Fibroblast of lung (primary cell): Measurements from ENCODE around the gene ATP10B. TPM values are rescaled to one million over a fixed set of nuclear protein-coding genes. Genes with fewer than 3 reads are reported as not detected.

ENCODE experiments used
- DNase-seq, 2 donors: peaks; one replicate each; pipeline versions ENCODE4 v3.0.0 to v3.0.0-alpha.2; 2010; ENCODE audit warnings: low read depth in 2 of 2
- H2AFZ ChIP-seq: 2 replicates; pipeline ENCODE4 v1.5.1; 2012; ENCODE audit warnings: low read length, control low read depth, inconsistent platforms
- H3K27ac ChIP-seq: 2 replicates; pipeline ENCODE4 v1.5.1; 2011; ENCODE audit warnings: low read length, control low read depth; ENCODE audit not compliant: insufficient read depth
- H3K27me3 ChIP-seq: 2 replicates; pipeline ENCODE4 v1.5.1; 2011; ENCODE audit warnings: mild to moderate bottlenecking, low read length; ENCODE audit not compliant: control insufficient read depth, insufficient read depth
- H3K36me3 ChIP-seq: 2 replicates; pipeline ENCODE4 v1.5.1; 2011; ENCODE audit warnings: low read length; ENCODE audit not compliant: control insufficient read depth, insufficient read depth
- H3K4me1 ChIP-seq: 2 replicates; pipeline ENCODE4 v1.5.1; 2011; ENCODE audit warnings: low read length; ENCODE audit not compliant: control insufficient read depth, insufficient read depth; ENCODE audit errors: extremely low read depth
- H3K4me2 ChIP-seq: 2 replicates; pipeline ENCODE4 v1.5.1; 2011; ENCODE audit warnings: low read length, control low read depth; ENCODE audit not compliant: insufficient read depth; ENCODE audit errors: extremely low read depth
- H3K4me3 ChIP-seq, 4 experiments: fragments of 200-600 bp in 1 of 4; sonication (generic) in 1 of 4; replicated peaks in 1 of 4; 2 replicates each; pipeline ENCODE4 v1.5.1; 2011 to 2016; ENCODE audit warnings: low read length in 4 of 4, low read depth in 3 of 4, mild to moderate bottlenecking in 3 of 4, control low read depth in 2 of 4, inconsistent platforms in 1 of 4, mixed read lengths in 1 of 4; ENCODE audit not compliant: insufficient read depth in 1 of 4; ENCODE audit errors: control extremely low read depth in 1 of 4
- H3K79me2 ChIP-seq: 2 replicates; pipeline ENCODE4 v1.5.1; 2012; ENCODE audit warnings: mild to moderate bottlenecking, low read length, inconsistent platforms; ENCODE audit not compliant: control insufficient read depth, insufficient read depth
- H3K9ac ChIP-seq: 2 replicates; pipeline ENCODE4 v1.5.1; 2011; ENCODE audit warnings: mild to moderate bottlenecking, low read length, control low read depth; ENCODE audit not compliant: insufficient read depth
- H3K9me3 ChIP-seq: 2 replicates; pipeline ENCODE4 v1.5.1; 2012; ENCODE audit warnings: low read depth, low read length; ENCODE audit not compliant: control insufficient read depth, insufficient read depth
- H4K20me1 ChIP-seq: 2 replicates; pipeline ENCODE4 v1.5.1; 2011; ENCODE audit warnings: low read length; ENCODE audit not compliant: control insufficient read depth, insufficient read depth; ENCODE audit errors: extremely low read depth
- EZH2 ChIP-seq: IDR thresholded peaks from 2 replicates; pipeline ENCODE4 v1.5.1; 2012; ENCODE audit warnings: low read length, control low read depth, mild to moderate bottlenecking; ENCODE audit errors: missing control alignments
- polyA plus RNA-seq, 2 donors: library from polyadenylated mRNA; depleted of rRNA in 1 of 2; stranded (reverse) in 1 of 2; unstranded in 1 of 2; fragments of >200 nt; gene quantifications; 2 replicates each; pipeline ENCODE4 v1.2.1, GENCODE V29; 2011 to 2012; ENCODE audit warnings: missing spikeins in 1 of 2
- total RNA-seq: library from RNA; depleted of rRNA; stranded (reverse); fragments of >200 nt; gene quantifications from 2 replicates; pipeline ENCODE4 v1.2.1, GENCODE V29; 2014
- TF ChIP-seq, protein P1 (sequence below), 2 donors: IDR thresholded peaks in 1 of 2; conservative IDR thresholded peaks in 1 of 2; 1 replicate in 1 of 2; 2 replicates in 1 of 2; pipeline ENCODE4 v1.5.1; 2011 to 2012; ENCODE audit warnings: low read length in 2 of 2, control low read depth in 1 of 2, inconsistent platforms in 1 of 2, low read depth in 1 of 2, mild to moderate bottlenecking in 1 of 2

Gene ATP10B
- total and polyA plus RNA-seq, 2 donors (not counting 1 experiment from before 2014, with no cell fraction given), result not detected

DNA sequence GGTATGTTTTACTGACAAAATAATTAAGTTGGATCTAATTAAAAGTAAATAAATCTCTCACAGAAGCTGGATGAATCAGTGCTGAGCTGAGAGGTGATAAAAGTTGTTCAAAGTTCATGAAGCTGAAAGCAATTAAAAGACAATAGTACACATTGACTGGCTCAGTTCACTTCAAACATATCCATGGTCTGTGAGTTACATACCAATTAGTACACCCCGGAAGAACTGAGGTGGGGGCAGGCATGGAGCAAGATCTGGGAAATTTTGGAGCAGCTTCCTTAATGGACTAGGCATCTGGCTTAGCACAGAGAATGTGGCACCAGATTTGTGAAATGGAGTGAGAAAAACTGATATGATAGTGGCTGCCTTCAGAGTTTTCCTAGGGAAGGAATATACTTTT is 152.7 kb downstream of the ATP10B start:
- Histone ChIP-seq H4K20me1 (no peaks in the 10 kb centered on the region), H2AFZ (no peak overlapping the region), H3K27ac (no peak overlapping the region), H3K27me3 (no peaks in the 10 kb centered on the region), H3K4me2 (no peak overlapping the region), H3K79me2 (no peaks in the 10 kb centered on the region), H3K9me3 (no peaks in the 10 kb centered on the region), H3K36me3 (no peaks in the 10 kb centered on the region), H3K4me1 (no peaks in the 10 kb centered on the region), H3K4me3 (no peak overlapping the region), H3K9ac (no peak overlapping the region)
- TF ChIP-seq, protein P1, sequence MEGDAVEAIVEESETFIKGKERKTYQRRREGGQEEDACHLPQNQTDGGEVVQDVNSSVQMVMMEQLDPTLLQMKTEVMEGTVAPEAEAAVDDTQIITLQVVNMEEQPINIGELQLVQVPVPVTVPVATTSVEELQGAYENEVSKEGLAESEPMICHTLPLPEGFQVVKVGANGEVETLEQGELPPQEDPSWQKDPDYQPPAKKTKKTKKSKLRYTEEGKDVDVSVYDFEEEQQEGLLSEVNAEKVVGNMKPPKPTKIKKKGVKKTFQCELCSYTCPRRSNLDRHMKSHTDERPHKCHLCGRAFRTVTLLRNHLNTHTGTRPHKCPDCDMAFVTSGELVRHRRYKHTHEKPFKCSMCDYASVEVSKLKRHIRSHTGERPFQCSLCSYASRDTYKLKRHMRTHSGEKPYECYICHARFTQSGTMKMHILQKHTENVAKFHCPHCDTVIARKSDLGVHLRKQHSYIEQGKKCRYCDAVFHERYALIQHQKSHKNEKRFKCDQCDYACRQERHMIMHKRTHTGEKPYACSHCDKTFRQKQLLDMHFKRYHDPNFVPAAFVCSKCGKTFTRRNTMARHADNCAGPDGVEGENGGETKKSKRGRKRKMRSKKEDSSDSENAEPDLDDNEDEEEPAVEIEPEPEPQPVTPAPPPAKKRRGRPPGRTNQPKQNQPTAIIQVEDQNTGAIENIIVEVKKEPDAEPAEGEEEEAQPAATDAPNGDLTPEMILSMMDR (conservative IDR thresholded peaks at IDR 0.05 in 1 of 2, IDR thresholded peaks at IDR 0.05 in 1 of 2; ENCODE audit: low read depth in 1 of 2, low read length in 2 of 2), result no peak
- TF ChIP-seq EZH2, result no peak
- no peak for DNase-seq

DNA sequence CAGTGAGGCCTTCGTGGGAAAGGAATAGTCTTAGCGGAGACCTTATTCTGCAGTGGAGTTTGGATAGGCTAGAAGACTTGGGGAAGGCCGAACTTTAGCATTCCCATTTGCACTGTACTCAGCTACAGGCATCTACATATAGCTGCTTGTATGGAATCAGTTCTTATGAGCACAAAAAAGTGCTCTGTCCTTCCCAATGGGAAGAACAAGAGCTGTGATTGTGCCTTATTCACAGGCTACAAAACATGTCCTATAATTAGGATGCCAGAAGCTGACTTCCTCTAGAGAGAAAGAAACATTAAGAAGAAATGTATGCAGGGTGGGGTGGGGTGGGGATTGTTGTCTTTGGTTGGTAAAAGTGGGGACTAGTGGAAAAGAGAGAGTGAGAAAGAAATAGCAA is 154.7 kb downstream of the ATP10B start:
- Histone ChIP-seq H3K4me3 (no peak overlapping the region), H3K4me2 (no peak overlapping the region), H3K4me1 (no peaks in the 10 kb centered on the region), H3K27me3 (no peaks in the 10 kb centered on the region), H3K79me2 (no peaks in the 10 kb centered on the region), H3K36me3 (no peaks in the 10 kb centered on the region), H3K9ac (no peak overlapping the region), H2AFZ (no peak overlapping the region), H4K20me1 (no peaks in the 10 kb centered on the region), H3K9me3 (no peaks in the 10 kb centered on the region), H3K27ac (no peak overlapping the region)
- TF ChIP-seq, protein P1 (conservative IDR thresholded peaks at IDR 0.05 in 1 of 2, IDR thresholded peaks at IDR 0.05 in 1 of 2; ENCODE audit: low read depth in 1 of 2, low read length in 2 of 2), result no peak
- DNase-seq, result no peak

DNA sequence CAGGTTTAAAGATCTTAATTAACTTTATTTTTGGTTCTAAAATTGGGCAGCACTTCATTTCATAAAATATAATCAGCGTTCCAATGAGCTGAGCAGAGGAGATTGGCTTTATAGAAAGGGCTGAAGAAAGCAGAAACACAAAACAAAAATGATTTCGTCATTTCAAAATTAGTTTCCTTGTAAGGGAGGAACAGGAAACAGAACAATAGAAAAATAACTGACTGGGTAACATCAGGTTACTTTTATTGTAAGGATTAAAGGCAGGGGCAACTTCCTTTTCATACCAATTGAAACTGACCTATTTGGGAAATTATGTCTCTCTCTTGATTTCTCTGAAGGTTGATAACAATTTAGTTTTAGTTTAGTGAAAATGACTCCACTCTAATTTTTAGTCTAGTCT is 157.1 kb downstream of the ATP10B start:
- H2AFZ ChIP-seq, result no peak overlapping the region

More for the DNA sequence above, 157.1 kb downstream of the ATP10B start:
- Histone ChIP-seq H4K20me1 (no peaks in the 10 kb centered on the region), H3K36me3 (no peaks in the 10 kb centered on the region), H3K27me3 (no peaks in the 10 kb centered on the region), H3K9ac (no peak overlapping the region), H3K4me1 (no peaks in the 10 kb centered on the region), H3K9me3 (no peaks in the 10 kb centered on the region), H3K4me2 (no peak overlapping the region), H3K79me2 (no peaks in the 10 kb centered on the region), H3K27ac (no peak overlapping the region), H3K4me3 (no peak overlapping the region)
- DNase-seq, result no peak
- TF ChIP-seq, protein P1 (conservative IDR thresholded peaks at IDR 0.05 in 1 of 2, IDR thresholded peaks at IDR 0.05 in 1 of 2; ENCODE audit: low read depth in 1 of 2, low read length in 2 of 2), result no peak
- TF ChIP-seq EZH2, result no peak
